WTC11 (cell line): ENCODE measurements around the gene ATP2B3. TPM values are rescaled to one million over a fixed set of nuclear protein-coding genes. Genes with fewer than 3 reads are reported as not detected.

ENCODE experiments used
- ATAC-seq: fragments of 200-7000 bp; cut with Tn5 transposase; 2 replicates; pipeline ENCODE4 v1.10.0; 2021; ENCODE audit warnings: mild to moderate bottlenecking, moderate library complexity
- CTCF ChIA-PET: fragments of 300-600 bp; sonication (Branson Sonifier 250); formaldehyde crosslinking; loops from one replicate; lab custom pipeline; 2021; ENCODE audit warnings: antibody characterized with exemption; lab: Charles Lee
- POLR2A ChIA-PET: fragments of 350-600 bp; sonication (Branson Sonifier 250); formaldehyde crosslinking; loops from one replicate; lab custom pipeline; 2021; ENCODE audit warnings: antibody characterized with exemption; lab: Charles Lee
- DNase-seq: peaks from one replicate; pipeline ENCODE4 v3.0.0; 2021; ENCODE audit warnings: low spot score
- H3K27ac Mint-ChIP-seq: 2 replicates; pipeline ENCODE4 v1.8.0; 2021; ENCODE audit warnings: mixed read lengths
- H3K27me3 Mint-ChIP-seq: 2 replicates; pipeline ENCODE4 v1.8.0; 2021; ENCODE audit warnings: low read depth, mild to moderate bottlenecking, moderate library complexity, mixed read lengths
- H3K36me3 Mint-ChIP-seq: 2 replicates; pipeline ENCODE4 v1.8.0; 2021; ENCODE audit warnings: mixed read lengths
- H3K4me1 Mint-ChIP-seq: 2 replicates; pipeline ENCODE4 v1.8.0; 2022; ENCODE audit warnings: mixed read lengths
- H3K4me3 Mint-ChIP-seq: 2 replicates; pipeline ENCODE4 v1.8.0; 2021; ENCODE audit warnings: mild to moderate bottlenecking, moderate library complexity, mixed read lengths
- H3K9me3 Mint-ChIP-seq: 2 replicates; pipeline ENCODE4 v1.8.0; 2021; ENCODE audit warnings: mixed read lengths
- ETV6 ChIP-seq: sonication (generic); formaldehyde crosslinking; IDR thresholded peaks from 2 replicates; pipeline ENCODE4 v1.8.1; 2022; ENCODE audit warnings: mild to moderate bottlenecking, missing genetic modification reagents
- FOXK1 ChIP-seq: sonication (generic); formaldehyde crosslinking; IDR thresholded peaks from 2 replicates; pipeline ENCODE4 v1.8.0; 2022; ENCODE audit warnings: mild to moderate bottlenecking, moderate library complexity, missing genetic modification reagents
- FOXP1 ChIP-seq: sonication (generic); formaldehyde crosslinking; IDR thresholded peaks from 2 replicates; pipeline ENCODE4 v1.8.0; 2022; ENCODE audit warnings: missing genetic modification reagents, mild to moderate bottlenecking, moderate library complexity, borderline replicate concordance
- MXD4 ChIP-seq: fragments of 250-450 bp; sonication (Bioruptor Pico); IDR thresholded peaks from 2 replicates; pipeline ENCODE4 v1.8.0; 2021; ENCODE audit warnings: mild to moderate bottlenecking, moderate library complexity, borderline replicate concordance
- MYBL2 ChIP-seq: sonication (generic); formaldehyde crosslinking; IDR thresholded peaks from 2 replicates; pipeline ENCODE4 v1.8.1; 2023; ENCODE audit warnings: mild to moderate bottlenecking, moderate library complexity, missing genetic modification reagents
- NFATC4 ChIP-seq: fragments of 250-450 bp; sonication (Bioruptor Pico); IDR thresholded peaks from 2 replicates; pipeline ENCODE4 v1.9.0; 2021; ENCODE audit warnings: mild to moderate bottlenecking
- NFE2L1 ChIP-seq: sonication (generic); formaldehyde crosslinking; IDR thresholded peaks from 2 replicates; pipeline ENCODE4 v1.8.1; 2023; ENCODE audit warnings: missing genetic modification reagents
- SMAD4 ChIP-seq: sonication (generic); formaldehyde crosslinking; IDR thresholded peaks from 2 replicates; pipeline ENCODE4 v1.8.0; 2022; ENCODE audit warnings: mild to moderate bottlenecking, missing genetic modification reagents
- SOX15 ChIP-seq: fragments of 250-450 bp; sonication (Bioruptor Pico); IDR thresholded peaks from 2 replicates; pipeline ENCODE4 v1.9.0; 2021; ENCODE audit warnings: mild to moderate bottlenecking
- TEAD4 ChIP-seq: sonication (generic); formaldehyde crosslinking; IDR thresholded peaks from 2 replicates; pipeline ENCODE4 v1.8.0; 2022; ENCODE audit warnings: mild to moderate bottlenecking, missing genetic modification reagents
- TP53 ChIP-seq: sonication (generic); formaldehyde crosslinking; IDR thresholded peaks from 2 replicates; pipeline ENCODE4 v1.8.1; 2023; ENCODE audit warnings: mild to moderate bottlenecking, missing genetic modification reagents
- ZNF263 ChIP-seq: sonication (generic); formaldehyde crosslinking; IDR thresholded peaks from 2 replicates; pipeline ENCODE4 v1.8.1; 2022; ENCODE audit warnings: low read depth, mild to moderate bottlenecking, moderate library complexity, missing genetic modification reagents
- total RNA-seq: library from RNA; stranded (reverse); gene quantifications from 3 replicates; pipeline ENCODE4 v1.2.3, GENCODE V29; 2021
- TF ChIP-seq, protein P1 (sequence below): sonication (generic); formaldehyde crosslinking; IDR thresholded peaks from 2 replicates; pipeline ENCODE4 v1.8.0; 2023; ENCODE audit warnings: mild to moderate bottlenecking, missing genetic modification reagents
- TF ChIP-seq, protein P2 (sequence below): sonication (generic); formaldehyde crosslinking; IDR thresholded peaks from 2 replicates; pipeline ENCODE4 v1.8.1; 2022; ENCODE audit warnings: mild to moderate bottlenecking, moderate library complexity, missing genetic modification reagents
- TF ChIP-seq, protein P3 (sequence below): sonication (generic); formaldehyde crosslinking; IDR thresholded peaks from 2 replicates; pipeline ENCODE4 v1.8.1; 2023; ENCODE audit warnings: mild to moderate bottlenecking, moderate library complexity, missing genetic modification reagents
- TF ChIP-seq, protein P4 (sequence below): sonication (generic); formaldehyde crosslinking; IDR thresholded peaks from 2 replicates; pipeline ENCODE4 v1.8.0; 2022; ENCODE audit warnings: mild to moderate bottlenecking, missing genetic modification reagents
- TF ChIP-seq, protein P5 (sequence below): sonication (generic); formaldehyde crosslinking; IDR thresholded peaks from 2 replicates; pipeline ENCODE4 v1.8.1; 2022; ENCODE audit warnings: low read depth, missing genetic modification reagents, borderline replicate concordance
- TF ChIP-seq, protein P6 (sequence below): sonication (generic); formaldehyde crosslinking; IDR thresholded peaks from 2 replicates; pipeline ENCODE4 v1.8.1; 2023; ENCODE audit warnings: mild to moderate bottlenecking, missing genetic modification reagents, moderate library complexity
- TF ChIP-seq, protein P7 (sequence below): fragments of 250-450 bp; sonication (Bioruptor Pico); IDR thresholded peaks from 2 replicates; pipeline ENCODE4 v1.9.0; 2021; ENCODE audit warnings: mild to moderate bottlenecking
- TF ChIP-seq, protein P8 (sequence below): sonication (generic); formaldehyde crosslinking; IDR thresholded peaks from 2 replicates; pipeline ENCODE4 v1.8.1; 2022; ENCODE audit warnings: missing genetic modification reagents, borderline replicate concordance
- TF ChIP-seq, protein P9 (sequence below): sonication (generic); formaldehyde crosslinking; IDR thresholded peaks from 2 replicates; pipeline ENCODE4 v1.8.1; 2023; ENCODE audit warnings: mild to moderate bottlenecking, missing genetic modification reagents

ATP2B3 gene
- total RNA-seq, 1 experiment from 2014 or later = 0.28 TPM

DNA sequence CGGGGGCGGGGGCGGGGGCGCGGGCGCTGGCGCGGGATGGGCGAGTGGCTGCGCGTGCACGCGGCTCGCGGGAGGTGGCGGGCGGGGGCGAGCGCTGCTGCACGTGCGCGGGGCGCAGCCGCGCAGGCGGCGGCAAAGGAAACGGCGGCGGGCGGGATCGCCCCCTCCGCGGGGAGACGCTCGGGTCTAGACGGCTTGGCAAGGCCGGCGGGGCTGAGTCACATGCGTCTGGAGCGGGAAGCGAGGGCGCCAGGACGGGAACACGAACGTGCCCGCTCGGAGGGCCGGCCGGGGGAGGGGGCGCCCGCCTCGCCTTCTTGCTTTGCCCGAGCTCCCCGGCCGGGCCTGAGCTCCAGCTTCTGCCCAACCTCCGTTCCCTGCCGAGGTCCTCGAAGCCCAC, 42.7 kb upstream of the ATP2B3 start:
- TF ChIP-seq ETV6 (CRISPR knock-in tag) (peak; percentile 20; the same call in 1 of the 2 replicates), FOXP1 (CRISPR knock-in tag) (no peak), SOX15 (CRISPR knock-in tag) (no peak), NFE2L1 (CRISPR knock-in tag) (no peak), TP53 (CRISPR knock-in tag) (0 out of 2 replicates have a peak, but pooled peaks have one; percentile 28), NFATC4 (CRISPR knock-in tag) (no peak), FOXK1 (CRISPR knock-in tag) (no peak)
- TF ChIP-seq, protein P1, sequence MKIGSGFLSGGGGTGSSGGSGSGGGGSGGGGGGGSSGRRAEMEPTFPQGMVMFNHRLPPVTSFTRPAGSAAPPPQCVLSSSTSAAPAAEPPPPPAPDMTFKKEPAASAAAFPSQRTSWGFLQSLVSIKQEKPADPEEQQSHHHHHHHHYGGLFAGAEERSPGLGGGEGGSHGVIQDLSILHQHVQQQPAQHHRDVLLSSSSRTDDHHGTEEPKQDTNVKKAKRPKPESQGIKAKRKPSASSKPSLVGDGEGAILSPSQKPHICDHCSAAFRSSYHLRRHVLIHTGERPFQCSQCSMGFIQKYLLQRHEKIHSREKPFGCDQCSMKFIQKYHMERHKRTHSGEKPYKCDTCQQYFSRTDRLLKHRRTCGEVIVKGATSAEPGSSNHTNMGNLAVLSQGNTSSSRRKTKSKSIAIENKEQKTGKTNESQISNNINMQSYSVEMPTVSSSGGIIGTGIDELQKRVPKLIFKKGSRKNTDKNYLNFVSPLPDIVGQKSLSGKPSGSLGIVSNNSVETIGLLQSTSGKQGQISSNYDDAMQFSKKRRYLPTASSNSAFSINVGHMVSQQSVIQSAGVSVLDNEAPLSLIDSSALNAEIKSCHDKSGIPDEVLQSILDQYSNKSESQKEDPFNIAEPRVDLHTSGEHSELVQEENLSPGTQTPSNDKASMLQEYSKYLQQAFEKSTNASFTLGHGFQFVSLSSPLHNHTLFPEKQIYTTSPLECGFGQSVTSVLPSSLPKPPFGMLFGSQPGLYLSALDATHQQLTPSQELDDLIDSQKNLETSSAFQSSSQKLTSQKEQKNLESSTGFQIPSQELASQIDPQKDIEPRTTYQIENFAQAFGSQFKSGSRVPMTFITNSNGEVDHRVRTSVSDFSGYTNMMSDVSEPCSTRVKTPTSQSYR (CRISPR knock-in tag) = no peak
- TF ChIP-seq, protein P2, sequence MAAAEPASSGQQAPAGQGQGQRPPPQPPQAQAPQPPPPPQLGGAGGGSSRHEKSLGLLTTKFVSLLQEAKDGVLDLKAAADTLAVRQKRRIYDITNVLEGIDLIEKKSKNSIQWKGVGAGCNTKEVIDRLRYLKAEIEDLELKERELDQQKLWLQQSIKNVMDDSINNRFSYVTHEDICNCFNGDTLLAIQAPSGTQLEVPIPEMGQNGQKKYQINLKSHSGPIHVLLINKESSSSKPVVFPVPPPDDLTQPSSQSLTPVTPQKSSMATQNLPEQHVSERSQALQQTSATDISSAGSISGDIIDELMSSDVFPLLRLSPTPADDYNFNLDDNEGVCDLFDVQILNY (CRISPR knock-in tag) = 0 out of 2 replicates have a peak, but pooled peaks have one; percentile 34
- TF ChIP-seq, protein P3, sequence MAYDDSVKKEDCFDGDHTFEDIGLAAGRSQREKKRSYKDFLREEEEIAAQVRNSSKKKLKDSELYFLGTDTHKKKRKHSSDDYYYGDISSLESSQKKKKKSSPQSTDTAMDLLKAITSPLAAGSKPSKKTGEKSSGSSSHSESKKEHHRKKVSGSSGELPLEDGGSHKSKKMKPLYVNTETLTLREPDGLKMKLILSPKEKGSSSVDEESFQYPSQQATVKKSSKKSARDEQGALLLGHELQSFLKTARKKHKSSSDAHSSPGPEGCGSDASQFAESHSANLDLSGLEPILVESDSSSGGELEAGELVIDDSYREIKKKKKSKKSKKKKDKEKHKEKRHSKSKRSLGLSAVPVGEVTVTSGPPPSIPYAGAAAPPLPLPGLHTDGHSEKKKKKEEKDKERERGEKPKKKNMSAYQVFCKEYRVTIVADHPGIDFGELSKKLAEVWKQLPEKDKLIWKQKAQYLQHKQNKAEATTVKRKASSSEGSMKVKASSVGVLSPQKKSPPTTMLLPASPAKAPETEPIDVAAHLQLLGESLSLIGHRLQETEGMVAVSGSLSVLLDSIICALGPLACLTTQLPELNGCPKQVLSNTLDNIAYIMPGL (CRISPR knock-in tag) = no peak
- TF ChIP-seq, protein P4, sequence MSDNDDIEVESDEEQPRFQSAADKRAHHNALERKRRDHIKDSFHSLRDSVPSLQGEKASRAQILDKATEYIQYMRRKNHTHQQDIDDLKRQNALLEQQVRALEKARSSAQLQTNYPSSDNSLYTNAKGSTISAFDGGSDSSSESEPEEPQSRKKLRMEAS (CRISPR knock-in tag) = peak; percentile 61; the same call in 1 of the 2 replicates
- TF ChIP-seq, protein P5, sequence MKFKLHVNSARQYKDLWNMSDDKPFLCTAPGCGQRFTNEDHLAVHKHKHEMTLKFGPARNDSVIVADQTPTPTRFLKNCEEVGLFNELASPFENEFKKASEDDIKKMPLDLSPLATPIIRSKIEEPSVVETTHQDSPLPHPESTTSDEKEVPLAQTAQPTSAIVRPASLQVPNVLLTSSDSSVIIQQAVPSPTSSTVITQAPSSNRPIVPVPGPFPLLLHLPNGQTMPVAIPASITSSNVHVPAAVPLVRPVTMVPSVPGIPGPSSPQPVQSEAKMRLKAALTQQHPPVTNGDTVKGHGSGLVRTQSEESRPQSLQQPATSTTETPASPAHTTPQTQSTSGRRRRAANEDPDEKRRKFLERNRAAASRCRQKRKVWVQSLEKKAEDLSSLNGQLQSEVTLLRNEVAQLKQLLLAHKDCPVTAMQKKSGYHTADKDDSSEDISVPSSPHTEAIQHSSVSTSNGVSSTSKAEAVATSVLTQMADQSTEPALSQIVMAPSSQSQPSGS = no peak
- TF ChIP-seq, protein P6, sequence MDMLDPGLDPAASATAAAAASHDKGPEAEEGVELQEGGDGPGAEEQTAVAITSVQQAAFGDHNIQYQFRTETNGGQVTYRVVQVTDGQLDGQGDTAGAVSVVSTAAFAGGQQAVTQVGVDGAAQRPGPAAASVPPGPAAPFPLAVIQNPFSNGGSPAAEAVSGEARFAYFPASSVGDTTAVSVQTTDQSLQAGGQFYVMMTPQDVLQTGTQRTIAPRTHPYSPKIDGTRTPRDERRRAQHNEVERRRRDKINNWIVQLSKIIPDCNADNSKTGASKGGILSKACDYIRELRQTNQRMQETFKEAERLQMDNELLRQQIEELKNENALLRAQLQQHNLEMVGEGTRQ (CRISPR knock-in tag) = peak; percentile 37
- CTCF ChIA-PET = interaction anchor here (1.4 kb wide), 1 partner anchor 20 kb away, joined by 4 read pairs; the partner anchor contains the start of gene BGN
- DNase-seq (peak; percentile 51), ATAC-seq (no peak)
- no peak overlapping the region for H3K4me3 Mint-ChIP-seq
- no peaks in the 10 kb centered on the region for H3K9me3 Mint-ChIP-seq
- peaks cover 36% of the 10 kb centered on the region for H3K27me3 Mint-ChIP-seq
- peaks cover 15% of the 10 kb centered on the region for H3K4me1 Mint-ChIP-seq
- POLR2A ChIA-PET = no interaction called here
- no peaks in the 10 kb centered on the region for H3K36me3 Mint-ChIP-seq
- H3K27ac Mint-ChIP-seq = no peak overlapping the region

DNA sequence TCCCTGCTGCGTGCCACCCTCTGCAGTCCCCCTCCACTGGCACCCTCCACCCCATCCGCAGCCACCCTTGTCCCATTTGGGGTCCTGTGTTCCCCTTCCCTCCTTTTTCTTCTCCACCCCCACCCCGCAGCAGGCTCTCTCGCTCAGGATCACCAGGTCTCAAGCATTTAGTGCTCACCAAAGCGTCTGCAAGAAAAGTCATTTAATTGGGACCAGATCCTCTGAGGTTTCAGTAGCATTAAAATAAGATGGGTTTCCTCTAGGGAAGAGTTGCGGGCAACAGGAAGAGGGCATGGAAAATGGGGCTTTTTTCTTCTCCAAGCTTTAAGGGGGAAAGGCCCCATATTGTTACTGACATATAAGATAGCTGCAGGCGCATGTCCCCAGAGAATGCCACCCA, 42.2 kb upstream of the ATP2B3 start:
- CTCF ChIA-PET = no interaction called here

More for the DNA sequence above, 42.2 kb upstream of the ATP2B3 start:
- no peak for ATAC-seq
- H3K9me3 Mint-ChIP-seq = no peaks in the 10 kb centered on the region
- H3K4me3 Mint-ChIP-seq = no peak overlapping the region
- no peak for DNase-seq
- no peak overlapping the region for H3K27ac Mint-ChIP-seq
- POLR2A ChIA-PET = no interaction called here
- no peak for TF ChIP-seq MXD4 (CRISPR knock-in tag)
- TF ChIP-seq, protein P7, sequence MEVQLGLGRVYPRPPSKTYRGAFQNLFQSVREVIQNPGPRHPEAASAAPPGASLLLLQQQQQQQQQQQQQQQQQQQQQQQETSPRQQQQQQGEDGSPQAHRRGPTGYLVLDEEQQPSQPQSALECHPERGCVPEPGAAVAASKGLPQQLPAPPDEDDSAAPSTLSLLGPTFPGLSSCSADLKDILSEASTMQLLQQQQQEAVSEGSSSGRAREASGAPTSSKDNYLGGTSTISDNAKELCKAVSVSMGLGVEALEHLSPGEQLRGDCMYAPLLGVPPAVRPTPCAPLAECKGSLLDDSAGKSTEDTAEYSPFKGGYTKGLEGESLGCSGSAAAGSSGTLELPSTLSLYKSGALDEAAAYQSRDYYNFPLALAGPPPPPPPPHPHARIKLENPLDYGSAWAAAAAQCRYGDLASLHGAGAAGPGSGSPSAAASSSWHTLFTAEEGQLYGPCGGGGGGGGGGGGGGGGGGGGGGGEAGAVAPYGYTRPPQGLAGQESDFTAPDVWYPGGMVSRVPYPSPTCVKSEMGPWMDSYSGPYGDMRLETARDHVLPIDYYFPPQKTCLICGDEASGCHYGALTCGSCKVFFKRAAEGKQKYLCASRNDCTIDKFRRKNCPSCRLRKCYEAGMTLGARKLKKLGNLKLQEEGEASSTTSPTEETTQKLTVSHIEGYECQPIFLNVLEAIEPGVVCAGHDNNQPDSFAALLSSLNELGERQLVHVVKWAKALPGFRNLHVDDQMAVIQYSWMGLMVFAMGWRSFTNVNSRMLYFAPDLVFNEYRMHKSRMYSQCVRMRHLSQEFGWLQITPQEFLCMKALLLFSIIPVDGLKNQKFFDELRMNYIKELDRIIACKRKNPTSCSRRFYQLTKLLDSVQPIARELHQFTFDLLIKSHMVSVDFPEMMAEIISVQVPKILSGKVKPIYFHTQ (CRISPR knock-in tag) = no peak
- no peak for TF ChIP-seq TEAD4 (CRISPR knock-in tag)
- TF ChIP-seq, protein P8, sequence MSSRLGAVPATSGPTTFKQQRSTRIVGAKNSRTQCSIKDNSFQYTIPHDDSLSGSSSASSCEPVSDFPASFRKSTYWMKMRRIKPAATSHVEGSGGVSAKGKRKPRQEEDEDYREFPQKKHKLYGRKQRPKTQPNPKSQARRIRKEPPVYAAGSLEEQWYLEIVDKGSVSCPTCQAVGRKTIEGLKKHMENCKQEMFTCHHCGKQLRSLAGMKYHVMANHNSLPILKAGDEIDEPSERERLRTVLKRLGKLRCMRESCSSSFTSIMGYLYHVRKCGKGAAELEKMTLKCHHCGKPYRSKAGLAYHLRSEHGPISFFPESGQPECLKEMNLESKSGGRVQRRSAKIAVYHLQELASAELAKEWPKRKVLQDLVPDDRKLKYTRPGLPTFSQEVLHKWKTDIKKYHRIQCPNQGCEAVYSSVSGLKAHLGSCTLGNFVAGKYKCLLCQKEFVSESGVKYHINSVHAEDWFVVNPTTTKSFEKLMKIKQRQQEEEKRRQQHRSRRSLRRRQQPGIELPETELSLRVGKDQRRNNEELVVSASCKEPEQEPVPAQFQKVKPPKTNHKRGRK = no peak
- TF ChIP-seq, protein P9, sequence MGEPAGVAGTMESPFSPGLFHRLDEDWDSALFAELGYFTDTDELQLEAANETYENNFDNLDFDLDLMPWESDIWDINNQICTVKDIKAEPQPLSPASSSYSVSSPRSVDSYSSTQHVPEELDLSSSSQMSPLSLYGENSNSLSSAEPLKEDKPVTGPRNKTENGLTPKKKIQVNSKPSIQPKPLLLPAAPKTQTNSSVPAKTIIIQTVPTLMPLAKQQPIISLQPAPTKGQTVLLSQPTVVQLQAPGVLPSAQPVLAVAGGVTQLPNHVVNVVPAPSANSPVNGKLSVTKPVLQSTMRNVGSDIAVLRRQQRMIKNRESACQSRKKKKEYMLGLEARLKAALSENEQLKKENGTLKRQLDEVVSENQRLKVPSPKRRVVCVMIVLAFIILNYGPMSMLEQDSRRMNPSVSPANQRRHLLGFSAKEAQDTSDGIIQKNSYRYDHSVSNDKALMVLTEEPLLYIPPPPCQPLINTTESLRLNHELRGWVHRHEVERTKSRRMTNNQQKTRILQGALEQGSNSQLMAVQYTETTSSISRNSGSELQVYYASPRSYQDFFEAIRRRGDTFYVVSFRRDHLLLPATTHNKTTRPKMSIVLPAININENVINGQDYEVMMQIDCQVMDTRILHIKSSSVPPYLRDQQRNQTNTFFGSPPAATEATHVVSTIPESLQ (CRISPR knock-in tag) = no peak
- TF ChIP-seq NFATC4 (CRISPR knock-in tag) = no peak
- no peak for TF ChIP-seq SMAD4 (CRISPR knock-in tag)
- TF ChIP-seq ZNF263 (CRISPR knock-in tag) = no peak
- TF ChIP-seq MYBL2 (CRISPR knock-in tag) = no peak
- TF ChIP-seq, all 79 proteins: peak for 0
- peaks cover 15% of the 10 kb centered on the region for H3K4me1 Mint-ChIP-seq
- H3K27me3 Mint-ChIP-seq = peaks cover 36% of the 10 kb centered on the region
- H3K36me3 Mint-ChIP-seq = no peaks in the 10 kb centered on the region
